Testis (tissue), 3 donors: Measurements from ENCODE around the gene PMM2. TPM values are rescaled to one million over a fixed set of nuclear protein-coding genes. Genes with fewer than 3 reads are reported as not detected.
A peak's percentile ranks its signal among the peaks of the same experiment; 100 is the strongest.
"Not testable (repeated sequence)": the region's sequence is repeated elsewhere in the genome, so short reads cannot be mapped to it uniquely, and the experiment has no call there.

Experiments
- DNase-seq: peaks from one replicate; pipeline ENCODE4 v3.0.0-alpha.2; 2019
- H3K27ac ChIP-seq, 2 donors: fragments of 200-600 bp; sonication (generic); one replicate each; pipeline ENCODE4 v1.5.1; 2019
- H3K27me3 ChIP-seq: fragments of 200-600 bp; sonication (generic); one replicate; pipeline ENCODE4 v1.5.1; 2019
- H3K36me3 ChIP-seq: fragments of 200-600 bp; sonication (generic); one replicate; pipeline ENCODE4 v1.5.1; 2017; ENCODE audit warnings: low read depth; ENCODE audit errors: missing control alignments
- H3K4me1 ChIP-seq: fragments of 200-600 bp; sonication (generic); one replicate; pipeline ENCODE4 v1.5.1; 2019
- H3K4me3 ChIP-seq, 2 donors: fragments of 200-600 bp; sonication (generic); one replicate each; pipeline ENCODE4 v1.5.1; 2017 to 2019
- H3K9me3 ChIP-seq: fragments of 200-600 bp; sonication (generic); one replicate; pipeline ENCODE4 v1.5.1; 2017
- POLR2A ChIP-seq: fragments of 450-650 bp; IDR thresholded peaks from one replicate; pipeline ENCODE4 v1.6.1; 2017; ENCODE audit warnings: antibody characterized with exemption, mild to moderate bottlenecking, moderate library complexity
- WGBS, 2 donors: methylation state at CpG; one replicate each; pipeline ENCODE4 v1.1.5; 2018; 5-methylcytosine and 5-hydroxymethylcytosine counted together
- intact Hi-C: fragments of 100-400 bp; cut with DNase I; formaldehyde crosslinking; loops from one replicate; pipeline ENCODE4 v1.15.1; 2023; ENCODE audit warnings: low total_unique reads
- polyA plus RNA-seq: library from polyadenylated mRNA; stranded (reverse); fragments of 350-450 nt; fragmentation: Illumina TruSeq; extraction: RNeasy Lipid Tissue Mini Kit (QIAGEN cat#74804); gene quantifications from one replicate; pipeline ENCODE4 v1.2.3, GENCODE V29; 2014; ENCODE audit warnings: low read depth, low replicate concordance; ENCODE audit not compliant: insufficient read depth
- total RNA-seq, 2 donors: library from RNA; depleted of rRNA; stranded (reverse); fragments of >200 nt; gene quantifications; one replicate each; pipeline ENCODE4 v1.2.3, GENCODE V29; 2016
- TF ChIP-seq, protein P1 (sequence below), 3 experiments: fragments of 450-650 bp in 2 of 3; fragments of 200-600 bp in 1 of 3; sonication (generic) in 1 of 3; IDR thresholded peaks; one replicate each; pipeline ENCODE4 v1.5.1; 2016 to 2019; ENCODE audit warnings: antibody characterized with exemption in 3 of 3, mild to moderate bottlenecking in 2 of 3, moderate library complexity in 1 of 3

Gene PMM2
- total and polyA plus RNA-seq, 3 donors from 2014 or later: 15.4 to 36.6 (median 25.8) TPM

DNA sequence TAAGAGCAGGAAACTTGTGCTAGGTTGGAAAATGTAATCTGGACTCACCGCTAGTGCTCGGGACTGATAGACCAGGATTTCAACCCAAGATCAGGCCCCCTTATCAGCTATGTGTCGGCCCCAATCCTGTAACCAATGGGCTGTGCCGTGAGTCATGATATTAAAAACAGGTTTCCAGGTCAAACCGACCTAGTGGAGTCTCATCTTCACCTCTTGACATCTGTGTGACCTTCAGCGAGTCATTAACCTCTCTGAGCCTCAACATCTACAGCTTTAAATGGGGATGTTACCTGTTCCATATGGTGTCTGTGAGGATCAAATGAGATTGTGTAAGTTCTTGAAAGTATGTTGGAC lies 512 bp downstream of the PMM2 start:
- Histone ChIP-seq H3K36me3 (no peaks in the 10 kb centered on the region), H3K27me3 (no peaks in the 10 kb centered on the region), H3K4me3 (peak overlapping the region; percentile 86 to 95), H3K4me1 (peaks cover 20% of the 10 kb centered on the region), H3K9me3 (no peaks in the 10 kb centered on the region), H3K27ac (peak overlapping the region in 1 of 2 donors; percentile 70)
- DNase-seq: no peak
- intact Hi-C loops: loop anchor here (10.0 kb wide), 1 partner anchor 133 kb away; no protein-coding TSS in a partner anchor
- WGBS, 2 donors: 0 to 3% methylated on average over 6 of the region's 6 CpGs
- TF ChIP-seq, protein P1, sequence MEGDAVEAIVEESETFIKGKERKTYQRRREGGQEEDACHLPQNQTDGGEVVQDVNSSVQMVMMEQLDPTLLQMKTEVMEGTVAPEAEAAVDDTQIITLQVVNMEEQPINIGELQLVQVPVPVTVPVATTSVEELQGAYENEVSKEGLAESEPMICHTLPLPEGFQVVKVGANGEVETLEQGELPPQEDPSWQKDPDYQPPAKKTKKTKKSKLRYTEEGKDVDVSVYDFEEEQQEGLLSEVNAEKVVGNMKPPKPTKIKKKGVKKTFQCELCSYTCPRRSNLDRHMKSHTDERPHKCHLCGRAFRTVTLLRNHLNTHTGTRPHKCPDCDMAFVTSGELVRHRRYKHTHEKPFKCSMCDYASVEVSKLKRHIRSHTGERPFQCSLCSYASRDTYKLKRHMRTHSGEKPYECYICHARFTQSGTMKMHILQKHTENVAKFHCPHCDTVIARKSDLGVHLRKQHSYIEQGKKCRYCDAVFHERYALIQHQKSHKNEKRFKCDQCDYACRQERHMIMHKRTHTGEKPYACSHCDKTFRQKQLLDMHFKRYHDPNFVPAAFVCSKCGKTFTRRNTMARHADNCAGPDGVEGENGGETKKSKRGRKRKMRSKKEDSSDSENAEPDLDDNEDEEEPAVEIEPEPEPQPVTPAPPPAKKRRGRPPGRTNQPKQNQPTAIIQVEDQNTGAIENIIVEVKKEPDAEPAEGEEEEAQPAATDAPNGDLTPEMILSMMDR (IDR thresholded peaks at IDR 0.05): no peak
- no peak for TF ChIP-seq POLR2A

DNA sequence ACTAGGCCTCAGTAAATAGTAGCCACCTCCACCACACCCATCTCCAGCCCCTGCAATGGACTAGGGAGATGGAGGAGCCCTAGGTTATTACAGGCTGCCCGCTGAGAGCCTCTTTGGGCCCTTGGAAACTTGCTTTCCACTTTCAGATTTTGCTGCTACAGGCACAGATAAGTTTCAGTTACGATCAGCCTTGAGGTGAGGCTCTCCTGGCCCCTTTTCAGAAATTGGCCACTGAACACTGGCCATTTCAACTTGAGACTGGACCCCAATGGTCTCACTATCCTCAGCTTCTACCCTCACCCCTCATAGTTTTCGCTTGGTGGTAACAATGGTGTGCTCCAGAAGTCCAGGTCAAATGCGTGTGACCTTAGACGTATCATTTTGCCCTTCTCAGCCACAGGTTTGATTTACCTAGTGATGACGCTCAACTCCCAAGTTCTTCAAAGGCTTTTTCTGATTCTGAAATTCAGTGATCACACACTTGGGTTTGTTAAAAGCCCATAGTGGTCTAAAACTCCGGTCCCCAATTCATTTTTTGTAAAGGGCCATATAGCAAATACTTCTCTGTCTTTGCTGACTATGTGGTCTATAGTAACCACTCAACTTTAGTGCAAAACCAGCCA lies 1.0 kb downstream of the PMM2 start:
- intact Hi-C loops: loop anchor here (10.0 kb wide), 1 partner anchor 134 kb away; no protein-coding TSS in a partner anchor
- Histone ChIP-seq H3K27ac (no peak overlapping the region), H3K4me3 (peak overlapping the region; percentile 86 to 95), H3K27me3 (no peaks in the 10 kb centered on the region), H3K9me3 (no peaks in the 10 kb centered on the region), H3K4me1 (peaks cover 20% of the 10 kb centered on the region), H3K36me3 (no peaks in the 10 kb centered on the region)
- TF ChIP-seq POLR2A: no peak
- TF ChIP-seq, protein P1 (IDR thresholded peaks at IDR 0.05): no peak
- no peak for DNase-seq
- 42 to 48% methylated on average over 7 of the region's 7 CpGs for WGBS, 2 donors

DNA sequence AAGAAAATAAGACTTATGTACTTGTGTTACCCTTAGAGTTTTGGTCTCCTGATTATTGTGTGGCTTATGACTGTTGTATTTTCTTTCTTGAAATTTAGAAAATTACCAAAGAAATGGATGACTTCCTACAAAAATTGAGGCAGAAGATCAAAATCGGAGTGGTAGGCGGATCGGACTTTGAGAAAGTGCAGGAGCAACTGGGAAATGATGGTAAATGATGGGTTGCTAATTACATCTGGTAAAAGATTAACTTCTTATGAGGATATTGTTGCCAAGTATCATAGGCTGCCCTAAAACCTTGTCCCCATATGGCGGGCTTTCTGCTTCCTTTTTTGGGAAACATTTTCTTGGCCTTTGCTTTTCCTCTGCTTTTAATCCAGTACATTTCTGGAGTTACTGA lies 4.1 kb downstream of the PMM2 start:
- WGBS, 2 donors: 90 to 93% methylated on average over 4 of the region's 4 CpGs
- intact Hi-C loops: no loop called here
- no peak overlapping the region for H3K27ac ChIP-seq
- no peaks in the 10 kb centered on the region for H3K27me3 ChIP-seq
- H3K4me1 ChIP-seq: peaks cover 15% of the 10 kb centered on the region
- no peak for TF ChIP-seq POLR2A
- TF ChIP-seq, protein P1 (IDR thresholded peaks at IDR 0.05): no peak
- no peaks in the 10 kb centered on the region for H3K36me3 ChIP-seq
- no peaks in the 10 kb centered on the region for H3K9me3 ChIP-seq
- no peak for DNase-seq
- H3K4me3 ChIP-seq: no peak overlapping the region

DNA sequence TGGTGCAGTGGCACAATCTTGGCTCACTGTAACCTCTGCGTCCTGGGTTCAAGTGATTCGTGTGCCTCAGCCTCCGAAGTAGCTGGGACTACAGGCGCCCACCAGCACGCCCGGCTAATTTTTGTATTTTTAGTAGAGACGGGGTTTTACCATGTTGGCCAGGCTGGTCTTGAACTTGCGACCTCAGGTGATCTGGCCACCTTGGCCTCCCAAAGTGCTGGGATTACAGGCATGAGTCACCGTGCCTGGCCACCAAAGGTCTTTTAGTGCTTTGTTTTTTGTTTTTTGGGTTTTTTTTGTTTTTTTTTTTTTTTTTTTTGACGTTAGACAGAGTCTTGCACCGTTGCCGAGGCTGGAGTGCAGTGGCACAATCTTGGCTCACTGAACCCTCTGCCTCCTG lies 6.1 kb downstream of the PMM2 start:
- H3K36me3 ChIP-seq, intact Hi-C loops, H3K4me3 ChIP-seq, H3K9me3 ChIP-seq, DNase-seq, H3K4me1 ChIP-seq, H3K27ac ChIP-seq, H3K27me3 ChIP-seq: not testable (repeated sequence)
- WGBS, 2 donors: 91 to 92% methylated on average over 12 of the region's 12 CpGs

DNA sequence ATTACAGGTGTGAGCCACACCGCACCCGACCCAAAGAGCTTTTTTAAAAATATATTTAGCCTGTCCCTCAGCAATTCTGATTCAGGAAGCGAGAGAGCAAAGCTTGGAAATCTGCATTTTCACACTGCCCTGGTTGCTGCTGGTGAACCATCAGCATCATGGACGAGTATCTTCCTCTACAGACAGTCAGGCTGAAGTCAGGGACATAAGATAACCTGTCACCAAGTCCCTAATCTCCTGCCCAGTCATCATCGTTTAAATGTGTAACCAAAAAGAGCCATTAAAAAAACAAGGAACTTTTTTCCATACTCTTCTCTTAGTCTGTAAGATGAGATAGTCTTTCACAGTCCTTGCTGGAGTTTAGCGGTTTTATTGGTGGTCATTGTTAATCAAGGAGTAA lies 6.7 kb downstream of the PMM2 start:
- Histone ChIP-seq H3K27me3 (no peaks in the 10 kb centered on the region), H3K4me3 (no peak overlapping the region), H3K9me3 (no peaks in the 10 kb centered on the region), H3K27ac (no peak overlapping the region), H3K36me3 (no peaks in the 10 kb centered on the region), H3K4me1 (peaks cover 1% of the 10 kb centered on the region)
- DNase-seq: no peak
- WGBS, 2 donors: 87 to 92% methylated on average over 6 of the region's 6 CpGs
- TF ChIP-seq, protein P1 (IDR thresholded peaks at IDR 0.05): no peak
- TF ChIP-seq POLR2A: no peak
- intact Hi-C loops: no loop called here
